Activated CD4-positive, alpha-beta T cell treated with anti-CD3 and anti-CD28 coated beads for 4 hours (primary cell): Measurements from ENCODE around the gene PDLIM5.
"Not testable (repeated sequence)": the region's sequence is repeated elsewhere in the genome, so short reads cannot be mapped to it uniquely, and the experiment has no call there.

Source experiments
- DNase-seq, 2 donors: peaks; one replicate each; pipeline ENCODE4 v3.0.0-alpha.2; 2020

The PDLIM5 gene

DNA sequence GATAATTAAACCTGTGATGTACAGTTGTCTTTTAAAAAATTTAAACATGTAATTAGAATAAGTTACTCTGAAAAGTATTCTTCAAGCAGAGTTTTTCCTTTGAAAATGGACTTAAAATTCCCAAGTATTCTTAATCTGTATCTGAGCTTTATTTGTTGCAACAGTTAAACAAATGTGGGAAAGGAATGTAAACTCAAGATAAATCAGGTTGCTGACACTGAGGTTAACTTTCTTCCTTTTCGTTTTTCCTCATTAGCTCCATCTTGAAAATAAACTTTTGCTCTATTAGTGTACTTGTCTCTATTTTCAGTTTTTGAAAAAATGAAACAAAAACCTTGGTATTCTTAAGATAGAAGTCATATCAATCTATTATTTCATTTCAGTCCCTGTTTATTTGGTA lies 161.5 kb downstream of the PDLIM5 start:
- DNase-seq = no peak

- no peak for DNase-seq
Observed at GRCh38 chr4:94615451-94615850, 163.7 kb downstream of the PDLIM5 start.

DNA sequence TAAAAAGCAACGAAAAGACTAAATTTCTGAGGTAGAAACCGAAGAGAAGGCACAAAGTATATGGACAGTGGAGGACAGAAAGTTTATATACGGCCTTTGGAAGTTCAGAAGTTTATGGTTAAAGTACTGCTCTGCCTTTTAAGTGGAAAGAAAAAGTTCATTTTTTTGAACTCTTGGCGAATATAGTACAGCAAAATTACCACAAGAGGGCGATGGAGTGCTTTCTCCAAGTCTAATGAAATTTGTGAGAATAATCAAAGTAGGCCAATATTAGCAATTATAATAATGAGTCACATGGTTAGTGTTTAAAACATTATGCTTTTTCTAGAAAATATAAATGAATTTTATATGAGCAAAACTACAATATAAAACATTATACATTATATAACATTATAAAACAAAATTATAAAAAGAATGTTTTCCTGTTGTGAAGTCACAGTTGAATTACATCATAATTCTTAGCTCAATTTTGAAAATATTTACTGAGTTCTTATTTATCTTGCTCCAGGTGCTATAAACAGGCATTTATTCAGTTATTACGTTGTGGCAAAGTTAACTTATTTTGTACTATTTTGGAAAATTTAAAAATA lies 169.8 kb downstream of the PDLIM5 start:
- peak in 1 of 2 donors; percentile 6 for DNase-seq

GRCh38 chr4:94623126-94623911 lies 171.6 kb downstream of the PDLIM5 start:
- DNase-seq = no peak

DNA sequence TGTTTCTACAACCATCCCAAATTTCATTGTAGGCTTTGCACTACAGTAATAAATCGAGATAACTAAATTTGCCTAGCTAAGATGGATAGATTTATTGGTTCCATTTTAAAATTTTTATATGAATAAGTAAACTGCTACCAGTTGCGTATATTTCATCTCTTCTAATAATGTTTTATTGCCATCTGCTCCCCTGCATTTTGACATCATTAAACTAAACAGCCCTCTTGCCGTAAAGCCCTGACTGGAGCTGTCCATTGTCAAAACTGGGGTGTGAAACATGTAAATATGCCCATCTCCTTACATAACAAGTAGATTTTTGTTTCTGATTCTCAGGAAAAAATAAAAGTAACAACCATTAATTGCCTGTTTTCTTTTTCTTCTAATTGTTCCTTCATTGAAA lies 175.2 kb downstream of the PDLIM5 start:
- DNase-seq = no peak

- DNase-seq = not testable (repeated sequence)
Observed at GRCh38 chr4:94629058-94629457, 177.3 kb downstream of the PDLIM5 start.

DNA sequence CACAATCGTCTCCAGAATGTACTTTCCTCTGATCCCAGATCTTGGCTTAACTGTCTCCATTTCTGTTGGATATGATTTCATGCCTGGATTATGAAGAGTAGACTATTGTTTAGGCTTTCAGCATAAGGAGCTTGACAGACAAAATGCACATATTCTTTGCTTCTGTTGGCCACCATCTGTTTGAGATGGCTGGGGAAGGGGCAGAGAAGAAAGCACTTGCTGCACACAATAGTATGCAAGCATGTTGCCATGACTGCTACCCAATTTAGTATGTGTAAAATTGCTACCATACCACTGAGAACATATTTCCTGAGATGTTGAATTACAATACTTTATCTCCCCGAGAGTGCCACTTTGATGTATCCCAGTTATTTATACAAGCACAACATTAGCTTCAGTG lies 178.1 kb downstream of the PDLIM5 start:
- no peak for DNase-seq

GRCh38 chr4:94634271-94634670 lies 182.5 kb downstream of the PDLIM5 start:
- DNase-seq = no peak

DNA sequence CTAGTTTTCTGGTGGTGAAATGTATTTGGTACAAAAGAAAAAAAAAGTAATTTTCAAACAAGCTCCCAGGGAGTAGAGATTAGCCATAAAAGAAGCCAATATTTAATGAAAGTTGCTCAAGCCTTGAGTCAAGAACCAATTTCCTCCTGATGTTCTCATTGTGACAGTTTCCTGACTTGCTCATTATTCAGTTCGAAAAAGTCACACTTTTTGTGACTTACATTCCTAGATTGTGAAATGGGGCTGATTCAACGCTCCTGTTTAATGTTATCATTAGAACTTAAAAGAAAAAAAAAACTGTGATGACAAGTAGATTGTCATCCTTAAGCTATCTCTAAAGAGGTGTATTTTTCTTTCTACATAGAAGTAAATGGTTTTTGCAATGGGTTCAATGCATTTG lies 183.4 kb downstream of the PDLIM5 start:
- no peak for DNase-seq

GRCh38 chr4:94636004-94636403 lies 184.3 kb downstream of the PDLIM5 start:
- no peak for DNase-seq

GRCh38 chr4:94639298-94639697 lies 187.6 kb downstream of the PDLIM5 start:
- no peak for DNase-seq

DNA sequence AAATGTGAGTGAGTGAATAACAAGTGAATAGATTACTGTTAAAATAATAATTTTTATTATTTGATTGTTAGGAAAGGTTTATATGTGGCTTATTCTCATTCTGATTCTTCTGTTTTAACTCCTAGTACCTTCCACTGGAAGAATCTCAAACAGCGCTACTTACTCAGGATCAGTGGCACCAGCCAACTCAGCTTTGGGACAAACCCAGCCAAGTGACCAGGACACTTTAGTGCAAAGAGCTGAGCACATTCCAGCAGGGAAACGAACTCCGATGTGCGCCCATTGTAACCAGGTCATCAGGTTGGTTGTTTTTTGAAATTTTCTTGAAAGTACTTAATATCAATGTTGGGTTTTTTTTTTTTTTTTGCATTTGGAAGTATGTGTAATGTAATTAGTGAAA lies 188.4 kb downstream of the PDLIM5 start:
- DNase-seq = no peak

DNA sequence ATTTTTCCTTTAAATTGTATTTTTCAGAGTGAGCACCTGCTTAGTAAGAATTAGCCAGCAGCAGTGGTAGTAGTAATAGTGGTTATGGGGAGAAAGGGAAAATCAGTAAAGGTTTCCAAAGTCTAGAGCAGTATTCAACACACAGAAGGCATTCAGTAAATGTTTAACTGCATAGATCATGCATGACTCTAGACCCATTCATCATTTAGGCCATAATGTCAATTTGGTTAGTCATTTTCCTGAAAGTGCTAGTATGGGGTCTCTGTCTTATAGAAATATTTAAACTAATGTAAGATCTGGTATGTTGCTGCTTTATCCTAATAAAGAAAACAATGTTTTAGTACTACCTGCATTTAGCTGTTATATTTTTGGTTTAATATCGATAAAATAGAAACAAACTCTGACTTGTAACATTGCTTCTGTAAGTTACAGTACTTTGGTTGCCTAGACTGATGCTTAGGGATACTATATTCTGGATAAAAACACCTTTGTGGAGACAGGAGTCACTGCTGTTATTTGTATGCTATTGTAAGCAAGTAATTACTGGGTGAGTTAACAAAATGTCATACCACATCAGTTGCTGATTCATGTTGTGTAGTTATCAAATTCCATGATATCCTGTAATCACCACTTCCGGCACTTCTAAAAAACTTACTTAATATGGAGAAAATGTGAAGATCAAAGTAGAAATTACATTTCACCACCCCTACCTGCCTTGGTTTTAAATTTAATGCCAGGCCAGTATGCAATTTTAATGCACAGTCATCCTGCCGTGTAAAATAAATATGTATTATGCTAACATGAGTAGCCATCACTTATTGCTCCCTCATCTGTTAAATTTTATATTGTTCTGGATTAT lies 190.2 kb downstream of the PDLIM5 start:
- no peak for DNase-seq

DNA sequence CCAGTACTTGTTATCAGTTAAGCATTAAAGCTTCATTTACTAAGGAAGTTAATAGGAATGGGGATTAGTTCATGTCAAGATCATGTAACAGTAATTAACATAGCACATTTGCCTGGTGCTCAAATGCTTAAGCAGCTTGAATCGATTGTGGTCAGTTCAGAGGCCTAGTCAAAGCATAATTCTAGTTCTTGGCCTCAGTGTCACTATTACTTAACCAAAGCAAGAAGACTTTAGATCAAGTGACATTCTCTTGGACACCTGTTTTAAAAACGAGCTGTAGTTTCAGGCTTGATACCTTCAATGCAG lies 190.8 kb downstream of the PDLIM5 start:
- no peak for DNase-seq

DNA sequence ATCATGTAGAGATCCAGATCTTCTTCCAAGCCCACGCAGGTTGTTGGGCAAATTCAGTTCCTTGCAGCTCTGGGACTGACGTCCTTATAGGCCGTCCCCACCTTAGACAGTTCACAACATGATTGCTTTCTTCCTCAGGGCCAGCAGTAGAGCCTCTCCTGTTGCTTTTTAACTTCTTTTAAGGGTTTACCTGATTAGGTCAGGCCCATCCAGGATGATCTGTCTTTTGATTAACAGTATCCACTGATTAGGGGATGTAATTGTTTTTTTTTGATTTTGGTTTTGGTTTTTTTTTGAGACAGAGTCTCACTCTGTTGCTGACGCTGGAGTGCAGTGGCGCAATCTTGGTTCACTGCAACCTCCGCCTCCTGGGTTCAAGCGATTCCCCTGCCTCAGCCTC lies 197.0 kb downstream of the PDLIM5 start:
- DNase-seq = no peak

DNA sequence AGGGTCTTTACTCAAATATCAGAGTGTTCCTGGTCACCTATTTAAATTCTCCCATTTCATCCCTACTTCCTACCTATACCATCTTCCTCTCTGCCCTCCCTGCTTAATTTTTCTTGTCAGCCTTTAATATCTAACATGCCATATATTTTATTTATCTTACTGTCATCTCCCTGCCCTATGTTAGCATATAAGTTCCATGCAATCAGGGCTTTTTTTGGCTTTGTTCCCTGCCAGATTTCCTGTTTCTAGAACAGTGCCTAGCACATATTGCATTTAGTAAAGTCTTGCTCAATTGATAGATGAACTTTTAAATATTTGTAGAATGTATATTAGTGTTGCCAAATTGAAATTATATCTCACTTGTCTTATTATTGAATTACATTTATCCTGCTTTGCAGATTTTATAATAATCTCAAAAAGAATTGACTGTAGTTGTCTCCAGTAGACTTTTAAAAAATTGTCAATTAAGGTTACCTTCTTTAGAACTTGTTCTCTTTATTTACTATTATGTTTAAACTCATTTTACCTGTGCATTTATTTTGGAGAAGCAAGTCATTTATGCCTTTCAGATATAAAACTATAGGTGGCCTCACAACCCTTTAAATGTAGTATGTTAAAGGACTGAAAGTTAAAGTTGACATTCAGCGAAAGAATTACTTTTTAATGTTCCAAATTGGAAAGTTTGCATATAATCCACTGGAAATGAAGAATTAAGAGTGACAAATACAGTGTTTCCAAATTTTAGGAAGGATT lies 197.8 kb downstream of the PDLIM5 start:
- no peak for DNase-seq

DNA sequence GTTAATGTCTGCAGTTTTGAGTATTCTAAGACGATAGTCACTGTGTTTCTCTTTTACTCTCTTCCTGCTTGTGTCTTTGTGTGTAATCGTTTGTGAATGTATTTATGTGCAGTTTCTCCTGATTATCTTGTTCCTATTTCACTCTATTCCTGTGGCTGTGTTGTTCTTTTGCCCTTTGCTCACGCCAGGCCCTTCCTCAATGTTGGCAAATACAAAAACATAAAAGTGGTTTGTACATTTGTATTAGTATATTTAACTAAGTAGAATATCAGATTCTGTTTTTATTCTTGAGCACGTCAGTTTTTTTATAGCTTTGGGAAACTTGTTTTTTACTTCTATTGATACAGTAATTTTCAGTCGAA lies 198.4 kb downstream of the PDLIM5 start:
- no peak for DNase-seq

DNA sequence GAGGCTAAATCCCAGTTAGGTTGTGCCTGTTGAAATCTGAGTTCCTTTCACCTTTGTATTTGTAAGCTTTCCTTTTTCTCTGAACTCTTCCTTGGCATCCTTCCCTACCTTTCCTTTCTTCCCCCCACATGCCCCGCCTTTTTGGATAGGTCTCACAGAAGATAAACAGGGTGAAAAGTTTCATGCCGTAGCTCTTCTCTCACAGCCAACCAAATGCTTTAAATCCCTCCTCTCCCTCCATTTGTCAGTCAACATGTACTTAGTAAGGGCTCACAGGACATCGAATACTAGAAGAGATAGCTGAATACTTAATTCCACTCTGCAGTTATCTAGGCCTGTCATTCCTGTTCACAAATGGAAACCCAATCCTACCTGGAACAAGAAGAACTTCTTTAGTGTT lies 198.9 kb downstream of the PDLIM5 start:
- no peak for DNase-seq

GRCh38 chr4:94653095-94653649 lies 201.4 kb downstream of the PDLIM5 start:
- DNase-seq = no peak

DNA sequence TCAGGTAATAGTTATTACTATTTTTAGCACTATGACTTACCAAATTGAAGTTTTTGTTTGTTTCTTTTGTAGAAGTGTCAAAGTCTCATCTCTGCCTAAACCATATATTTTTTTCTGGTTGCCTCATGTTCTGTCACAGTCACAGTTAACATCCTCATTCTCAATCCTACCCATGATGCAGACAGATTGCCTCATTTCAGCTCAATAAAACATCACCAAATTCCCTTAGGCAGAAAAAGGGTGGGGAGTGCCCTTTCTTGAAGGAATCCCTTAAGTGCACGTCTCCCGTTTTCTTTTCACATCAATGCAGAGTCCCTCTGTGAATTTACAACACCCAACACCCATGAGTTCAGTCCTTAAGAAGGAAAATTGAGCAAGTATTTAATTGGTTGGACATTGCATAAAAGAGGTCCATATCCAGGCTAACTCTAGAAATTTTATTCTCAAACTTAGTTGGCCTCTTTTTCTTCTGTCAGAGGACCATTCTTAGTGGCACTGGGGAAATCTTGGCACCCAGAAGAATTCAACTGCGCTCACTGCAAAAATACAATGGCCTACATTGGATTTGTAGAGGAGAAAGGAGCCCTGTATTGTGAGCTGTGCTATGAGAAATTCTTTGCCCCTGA lies 202.4 kb downstream of the PDLIM5 start:
- no peak for DNase-seq

DNA sequence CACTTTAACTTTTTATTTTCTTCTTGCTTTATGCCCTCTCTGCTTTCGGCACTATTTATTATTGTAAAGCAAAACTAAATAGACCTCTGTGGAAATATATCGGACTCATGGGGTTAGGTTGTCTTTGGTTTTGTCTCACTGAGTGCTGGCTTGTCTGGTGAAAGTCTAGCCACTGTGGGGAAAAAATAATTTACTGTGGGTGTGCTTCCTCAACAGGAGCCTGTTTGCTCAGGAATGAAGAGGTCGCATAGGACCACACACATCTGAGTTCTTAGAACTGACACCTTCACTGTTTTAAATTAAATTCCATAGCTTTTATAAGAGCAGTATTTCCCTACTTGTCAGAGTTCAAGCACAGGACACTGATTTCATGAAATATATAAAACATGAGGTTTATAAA lies 203.0 kb downstream of the PDLIM5 start:
- no peak for DNase-seq

DNA sequence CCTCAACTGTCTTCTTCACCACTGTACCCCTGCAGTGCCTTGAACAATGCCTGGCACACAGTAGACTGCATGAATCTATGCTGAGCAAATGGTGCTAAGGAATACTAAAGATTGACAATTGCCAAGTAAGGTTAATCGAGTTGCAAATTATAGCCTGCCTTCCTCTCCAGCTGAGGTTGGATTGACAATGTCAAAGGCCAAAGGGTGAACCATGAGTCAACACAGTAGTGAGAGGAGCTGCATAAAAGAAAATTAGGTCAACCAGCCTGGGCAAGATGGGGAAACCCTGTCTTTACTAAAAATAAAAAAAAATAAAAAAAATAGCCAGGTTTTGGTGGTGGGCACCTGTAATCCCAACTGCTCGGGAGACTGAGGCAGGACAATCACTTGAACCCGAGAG lies 208.9 kb downstream of the PDLIM5 start:
- DNase-seq = no peak

DNA sequence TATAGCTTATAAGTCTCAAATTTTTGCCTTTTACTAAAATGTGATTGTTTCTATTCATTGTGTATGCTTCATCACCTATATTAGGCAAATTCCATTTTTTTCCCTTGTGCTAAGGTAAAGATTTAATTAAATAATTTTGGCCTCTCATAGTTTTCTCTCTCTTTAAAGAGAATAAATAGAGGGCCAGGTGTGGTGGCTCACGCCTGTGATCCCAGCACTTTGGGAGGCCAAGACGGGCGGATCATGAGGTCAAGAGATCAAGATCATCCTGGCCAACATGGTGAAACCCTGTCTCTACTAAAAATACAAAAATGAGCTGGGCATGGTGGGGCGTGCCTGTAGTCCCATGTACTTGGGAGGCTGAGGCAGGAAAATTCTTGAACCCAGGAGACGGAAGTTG lies 213.3 kb downstream of the PDLIM5 start:
- DNase-seq = not testable (repeated sequence)
